Stimulated activated naive CD4-positive, alpha-beta T cell (primary cell): ENCODE results near the gene FHL3.
"Not testable (repeated sequence)": the region's sequence is repeated elsewhere in the genome, so short reads cannot be mapped to it uniquely, and the experiment has no call there.

Experiments used
- DNase-seq, 6 experiments: peaks; one replicate each; lab custom pipeline; 2025; lab: John Stamatoyannopoulos, UW

Gene FHL3

GRCh38 chr1:38037221-38037939 lies 32.1 kb upstream of the FHL3 start:
- DNase-seq = no peak

- no peak for DNase-seq
Measured at GRCh38 chr1:38034871-38035270, 29.6 kb upstream of the FHL3 start.

- DNase-seq = not testable (repeated sequence)
Measured at GRCh38 chr1:38032992-38033391, 27.7 kb upstream of the FHL3 start.

- DNase-seq = no peak
Measured at GRCh38 chr1:38031513-38031866, 26.2 kb upstream of the FHL3 start.

- no peak for DNase-seq
Measured at GRCh38 chr1:38030596-38031512, 25.5 kb upstream of the FHL3 start.

- no peak for DNase-seq
Measured at GRCh38 chr1:38029685-38030511, 24.6 kb upstream of the FHL3 start.

- no peak for DNase-seq
Measured at GRCh38 chr1:38029081-38029681, 23.9 kb upstream of the FHL3 start.

- no peak for DNase-seq
Measured at GRCh38 chr1:38028671-38029070, 23.4 kb upstream of the FHL3 start.

DNA sequence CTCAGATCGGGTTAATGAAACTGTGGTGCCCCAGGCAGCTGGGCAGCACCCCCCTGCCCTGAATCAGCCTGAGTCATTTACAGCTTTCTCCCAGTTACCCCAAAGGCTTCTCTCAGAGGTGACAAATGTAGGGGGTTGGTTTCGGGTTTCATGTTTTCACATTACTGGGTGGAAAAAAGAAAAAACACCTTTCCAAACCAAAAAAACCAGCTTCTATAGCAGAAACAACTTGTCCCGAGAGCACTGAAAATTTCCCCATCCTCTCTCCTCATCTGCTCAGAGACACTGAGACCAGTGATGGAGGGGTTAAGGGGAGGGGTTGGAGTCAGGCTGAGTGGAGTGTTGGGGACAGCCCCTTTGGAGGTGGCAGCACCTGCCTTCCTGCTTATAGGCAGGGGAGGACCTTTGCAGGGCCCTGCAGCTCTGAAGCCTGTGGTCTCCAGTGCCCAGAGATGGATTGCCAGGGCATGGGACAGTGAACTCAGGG lies 22.8 kb upstream of the FHL3 start:
- no peak for DNase-seq

GRCh38 chr1:38027201-38028104 lies 22.1 kb upstream of the FHL3 start:
- DNase-seq = no peak

- DNase-seq = peak in 1 of 6 experiments; percentile 8
Measured at GRCh38 chr1:38026592-38027200, 21.4 kb upstream of the FHL3 start.

DNA sequence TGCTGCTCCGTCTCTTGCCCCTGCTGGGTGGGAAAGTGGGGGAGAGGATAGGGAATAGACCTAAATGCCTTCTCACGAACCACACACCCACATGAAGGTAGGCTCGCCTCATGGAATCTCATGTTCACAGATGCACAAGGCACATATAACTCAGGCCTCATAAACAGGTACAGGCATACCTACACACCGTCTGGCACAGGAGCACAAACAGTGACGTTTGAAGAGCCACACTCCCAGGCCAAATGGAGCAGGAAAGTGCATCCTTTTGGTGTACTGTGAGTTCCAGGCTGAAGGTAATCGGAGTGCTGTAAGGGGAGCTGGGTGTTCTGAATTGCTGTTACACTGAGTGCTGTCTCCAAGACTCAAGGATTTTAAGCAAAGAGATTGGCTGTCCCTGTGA lies 20.4 kb upstream of the FHL3 start:
- DNase-seq = no peak

- DNase-seq = no peak
Measured at GRCh38 chr1:38025233-38025632, 19.9 kb upstream of the FHL3 start.

GRCh38 chr1:38022810-38023209 lies 17.5 kb upstream of the FHL3 start:
- no peak for DNase-seq

- no peak for DNase-seq
Measured at GRCh38 chr1:38021969-38022368, 16.7 kb upstream of the FHL3 start.

DNA sequence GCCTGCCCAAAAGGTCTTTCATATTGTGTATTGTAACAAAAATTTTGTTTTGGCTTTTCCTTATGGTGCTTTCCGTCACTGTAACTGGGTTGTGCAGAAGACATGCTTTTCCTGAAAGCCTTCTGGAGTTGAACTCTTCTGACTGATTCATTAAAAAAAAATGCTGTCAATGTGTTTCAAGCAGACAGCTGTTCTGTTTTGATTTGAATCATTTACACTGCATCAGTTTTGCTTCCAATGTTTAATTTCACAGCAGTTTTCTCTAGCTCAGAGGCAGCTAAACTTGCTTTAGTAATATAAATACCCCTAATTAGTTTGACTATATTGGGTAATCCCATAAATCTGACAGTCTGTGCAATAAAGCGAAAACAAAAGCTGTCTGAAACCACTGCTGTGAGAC lies 15.1 kb upstream of the FHL3 start:
- DNase-seq = no peak

DNA sequence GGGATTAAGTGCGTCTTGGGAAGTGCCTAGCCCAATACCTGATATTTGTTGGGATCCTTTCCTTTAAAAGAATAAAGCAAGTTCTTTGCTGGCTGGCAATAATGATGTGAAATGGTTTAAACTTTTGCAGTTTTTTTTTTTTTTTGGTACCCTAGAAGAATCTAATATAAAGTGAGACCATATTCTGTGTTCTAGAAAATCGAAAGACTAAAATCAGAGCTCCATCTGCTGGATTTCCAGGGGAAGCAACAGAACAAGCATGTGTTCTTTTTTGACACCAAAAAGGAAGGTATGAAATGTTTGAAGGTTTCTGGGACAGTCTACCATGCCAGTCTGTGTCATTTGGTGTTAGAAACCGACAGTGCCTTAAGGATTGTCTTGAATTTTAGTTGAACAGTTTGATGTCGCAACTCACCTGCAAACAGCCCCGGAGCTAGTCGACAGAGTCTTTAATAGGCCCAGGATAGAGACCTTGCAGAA lies 13.6 kb upstream of the FHL3 start:
- peak in 3 of 6 experiments; percentile 12 to 37 (median 34) for DNase-seq

- DNase-seq = no peak
Measured at GRCh38 chr1:38015978-38016725, 10.8 kb upstream of the FHL3 start.

GRCh38 chr1:38014724-38015424 lies 9.6 kb upstream of the FHL3 start:
- no peak for DNase-seq
